IMR-90 (cell line): ENCODE measurements around the gene RBMS3. TPM values are rescaled to one million over a fixed set of nuclear protein-coding genes. Genes with fewer than 3 reads are reported as not detected.

Experiments used
- ATAC-seq: fragments of 200-7000 bp; cut with Tn5 transposase; 2 replicates; pipeline ENCODE4 v1.9.1; 2020; ENCODE audit warnings: low read depth, mild to moderate bottlenecking, moderate library complexity
- BruUV-seq: library from RNA; stranded (reverse); fragments of 400-500 nt; replicated peaks from 2 replicates; lab custom pipeline; 2021; lab: Mats Ljungman, UMichigan
- CTCF ChIA-PET: fragments of 300-600 bp; formaldehyde crosslinking; extraction: SDS; loops from one replicate; lab custom pipeline; 2021; ENCODE audit warnings: antibody characterized with exemption; lab: Yijun Ruan, JAX
- POLR2A ChIA-PET: fragments of 300-600 bp; sonication (Branson Sonifier 250); formaldehyde crosslinking; loops from one replicate; lab custom pipeline; 2022; ENCODE audit warnings: antibody characterized with exemption; ENCODE audit not compliant: unreplicated experiment; lab: Charles Lee
- DNase-seq: peaks from one replicate; pipeline ENCODE4 v3.0.0; 2013
- H2AFZ ChIP-seq: replicated peaks from 2 replicates; pipeline ENCODE3; 2013; ENCODE audit warnings: low read length, mild to moderate bottlenecking; ENCODE audit not compliant: poor library complexity
- H2AK5ac ChIP-seq: 2 replicates; pipeline ENCODE4 v1.6.1; 2013; ENCODE audit warnings: low read depth, low read length, inconsistent platforms
- H2AK9ac ChIP-seq: replicated peaks from 2 replicates; pipeline ENCODE3; 2013; ENCODE audit warnings: mild to moderate bottlenecking, low read depth, low read length, moderate library complexity; ENCODE audit not compliant: poor library complexity
- H2BK120ac ChIP-seq: 2 replicates; pipeline ENCODE4 v1.6.1; 2013; ENCODE audit warnings: low read depth, low read length, inconsistent platforms
- H2BK15ac ChIP-seq: 3 replicates; pipeline ENCODE4 v1.6.1; 2013; ENCODE audit warnings: low read depth, low read length, inconsistent platforms
- H2BK20ac ChIP-seq: 2 replicates; pipeline ENCODE4 v1.6.1; 2013; ENCODE audit warnings: low read depth, mild to moderate bottlenecking, inconsistent platforms, low read length, moderate library complexity
- H2BK5ac ChIP-seq: 2 replicates; pipeline ENCODE4 v1.6.1; 2013; ENCODE audit warnings: mild to moderate bottlenecking, low read depth, low read length, inconsistent platforms; ENCODE audit not compliant: poor library complexity, severe bottlenecking
- H3K14ac ChIP-seq: replicated peaks from 2 replicates; pipeline ENCODE4 v1.6.1; 2013; ENCODE audit warnings: low read depth, low read length, inconsistent platforms
- H3K18ac ChIP-seq: 2 replicates; pipeline ENCODE4 v1.6.1; 2013; ENCODE audit warnings: low read depth, low read length, control low read depth
- H3K23ac ChIP-seq: 2 replicates; pipeline ENCODE4 v1.6.1; 2013; ENCODE audit warnings: low read depth, low read length, inconsistent platforms
- H3K27ac ChIP-seq: 2 replicates; pipeline ENCODE4 v1.5.1; 2013; ENCODE audit warnings: mild to moderate bottlenecking, control low read depth, low read length; ENCODE audit not compliant: insufficient read depth
- H3K27me3 ChIP-seq: 2 replicates; pipeline ENCODE4 v1.6.1; 2013; ENCODE audit warnings: low read length; ENCODE audit not compliant: control insufficient read depth, insufficient read depth
- H3K36me3 ChIP-seq: 2 replicates; pipeline ENCODE4 v1.6.1; 2013; ENCODE audit warnings: low read length, mixed read lengths; ENCODE audit not compliant: control insufficient read depth, insufficient read depth
- H3K4ac ChIP-seq: 2 replicates; pipeline ENCODE4 v1.6.1; 2013; ENCODE audit warnings: low read depth, low read length, inconsistent platforms
- H3K4me1 ChIP-seq: 2 replicates; pipeline ENCODE4 v1.6.1; 2013; ENCODE audit warnings: low read length, mixed read lengths; ENCODE audit not compliant: control insufficient read depth, insufficient read depth
- H3K4me2 ChIP-seq: 2 replicates; pipeline ENCODE4 v1.6.1; 2013; ENCODE audit warnings: low read depth, mild to moderate bottlenecking, control low read depth, low read length, moderate library complexity
- H3K4me3 ChIP-seq: 2 replicates; pipeline ENCODE4 v1.5.1; 2013; ENCODE audit warnings: low read depth, mild to moderate bottlenecking, control low read depth, low read length, moderate library complexity; ENCODE audit not compliant: insufficient read depth
- H3K56ac ChIP-seq: 2 replicates; pipeline ENCODE4 v1.6.1; 2013; ENCODE audit warnings: low read length, inconsistent platforms; ENCODE audit not compliant: insufficient read depth; ENCODE audit errors: extremely low read depth
- H3K79me1 ChIP-seq, 2 experiments: 2 replicates each; pipeline ENCODE4 v1.6.1; 2013; ENCODE audit warnings: low read length in 2 of 2, inconsistent platforms in 1 of 2, low read depth in 1 of 2
- H3K9ac ChIP-seq: 2 replicates; pipeline ENCODE4 v1.6.1; 2013; ENCODE audit warnings: low read depth, low read length, control low read depth
- H3K9me1 ChIP-seq: 2 replicates; pipeline ENCODE4 v1.6.1; 2013; ENCODE audit warnings: low read length, inconsistent platforms; ENCODE audit not compliant: insufficient read depth
- H3K9me3 ChIP-seq: 2 replicates; pipeline ENCODE4 v1.6.1; 2013; ENCODE audit warnings: low read length; ENCODE audit not compliant: control insufficient read depth, insufficient read depth
- H4K20me1 ChIP-seq: 2 replicates; pipeline ENCODE4 v1.6.1; 2013; ENCODE audit warnings: low read length, inconsistent platforms; ENCODE audit not compliant: insufficient read depth
- H4K5ac ChIP-seq: 2 replicates; pipeline ENCODE4 v1.6.1; 2013; ENCODE audit warnings: mild to moderate bottlenecking, low read depth, low read length, control low read depth
- H4K8ac ChIP-seq, 2 experiments: 2 replicates each; pipeline ENCODE4 v1.6.1; 2013; ENCODE audit warnings: low read depth in 2 of 2, low read length in 2 of 2, control low read depth in 1 of 2, inconsistent platforms in 1 of 2
- H4K91ac ChIP-seq: 2 replicates; pipeline ENCODE4 v1.6.1; 2013; ENCODE audit warnings: low read depth, low read length, inconsistent platforms; ENCODE audit not compliant: insufficient read depth
- CHD1 ChIP-seq: IDR thresholded peaks from 2 replicates; pipeline ENCODE4 v1.6.1; 2012; ENCODE audit warnings: low read depth, low read length, improper control_type of control experiment
- ELK1 ChIP-seq: fragments of 150-350 bp; IDR thresholded peaks from 2 replicates; pipeline ENCODE4 v1.6.1; 2016; ENCODE audit warnings: low read depth, mild to moderate bottlenecking, low read length, moderate library complexity, borderline replicate concordance
- POLR2A ChIP-seq: IDR thresholded peaks from 2 replicates; pipeline ENCODE4 v1.6.1; 2012; ENCODE audit warnings: mild to moderate bottlenecking, low read depth, low read length
- RAD21 ChIP-seq: IDR thresholded peaks from 2 replicates; pipeline ENCODE4 v1.6.1; 2012; ENCODE audit warnings: low read length, improper control_type of control experiment
- RCOR1 ChIP-seq: IDR thresholded peaks from 2 replicates; pipeline ENCODE4 v1.6.1; 2012; ENCODE audit warnings: mild to moderate bottlenecking, low read length, improper control_type of control experiment; ENCODE audit not compliant: insufficient replicate concordance
- WGBS, 2 experiments: methylation state at CpG; one replicate each; pipeline versions ENCODE4 v1.1.5 to v1.1.7; 2013; ENCODE audit warnings: missing lambda C conversion rate in 2 of 2; ENCODE audit not compliant: insufficient read length in 1 of 2; ENCODE audit errors: extremely low coverage in 2 of 2; 5-methylcytosine and 5-hydroxymethylcytosine counted together
- dilution Hi-C: fragments of 300-500 bp; cut with HindIII; formaldehyde crosslinking; loops from one replicate; pipeline ENCODE4 v1.14.3; 2018; ENCODE audit warnings: low sequenced_read_pairs; ENCODE audit not compliant: unreplicated experiment
- in situ Hi-C: fragments of 300-500 bp; cut with MboI; formaldehyde crosslinking; loops from 3 replicates; pipeline ENCODE4 v1.14.3; 2019; ENCODE audit warnings: low sequenced_read_pairs, inconsistent platforms, mixed read lengths
- intact Hi-C: fragments of 100-400 bp; cut with micrococcal nuclease; formaldehyde crosslinking; loops from 2 replicates; pipeline ENCODE4 v1.10.0; 2022
- polyA plus RNA-seq, 3 experiments: library from polyadenylated mRNA; depleted of rRNA; stranded (reverse); fragments of >200 nt; gene quantifications; 2 replicates each; pipeline ENCODE4 v1.2.3, GENCODE V29; 2012; ENCODE audit warnings: low replicate concordance in 1 of 3
- total RNA-seq: library from RNA; depleted of rRNA; stranded (reverse); fragments of >200 nt; gene quantifications from 2 replicates; pipeline ENCODE4 v1.2.3, GENCODE V29; 2012

Gene RBMS3
- total and polyA plus RNA-seq, 2 of the 4 experiments (the other 2 are of a cell fraction): 15.2 to 127 TPM

GRCh38 chr3:29346828-29347227, 66.0 kb downstream of the RBMS3 start:
- Histone ChIP-seq H4K91ac (no peak overlapping the region), H3K9ac (no peak overlapping the region), H3K79me1 (peaks cover 30 to 54% of the 10 kb centered on the region in 2 experiments), H3K4me2 (no peak overlapping the region), H3K36me3 (no peaks in the 10 kb centered on the region), H4K8ac (no peak overlapping the region), H3K27ac (no peak overlapping the region), H3K9me3 (no peaks in the 10 kb centered on the region), H4K5ac (no peak overlapping the region), H2BK15ac (no peak overlapping the region), H2AK9ac (no peak overlapping the region), H3K18ac (no peak overlapping the region), H2BK120ac (no peak overlapping the region), H3K56ac (no peak overlapping the region), H2BK5ac (no peak overlapping the region), H3K4me1 (no peaks in the 10 kb centered on the region), H3K27me3 (no peaks in the 10 kb centered on the region), H3K14ac (no peak overlapping the region), H3K4me3 (no peak overlapping the region), H3K4ac (no peak overlapping the region), H2AFZ (no peak overlapping the region), H2AK5ac (no peak overlapping the region), H4K20me1 (peaks cover 3% of the 10 kb centered on the region; the same call in 1 of the 2 replicates), H2BK20ac (no peak overlapping the region), H3K9me1 (no peaks in the 10 kb centered on the region), H3K23ac (no peak overlapping the region)
- in situ Hi-C loops: no loop called here
- intact Hi-C loops: no loop called here
- ChIA-PET CTCF (no interaction called here), POLR2A (no interaction called here)
- TF ChIP-seq ELK1 (no peak), POLR2A (no peak), RAD21 (no peak), CHD1 (no peak), RCOR1 (no peak)
- dilution Hi-C loops: no loop called here
- peak; percentile 40 for ATAC-seq
- no TSS peak for BruUV-seq
- no CpG with 5 or more reads among the region's 1 CpG for WGBS, 2 experiments
- peak; percentile 59 for DNase-seq
